ENCODE measurements around the gene PPP1R9A. TPM values are rescaled to one million over a fixed set of nuclear protein-coding genes. Genes with fewer than 3 reads are reported as not detected.

PPP1R9A gene
- total and polyA plus RNA-seq, 7 donors, result 1.8 to 51.3 (median 43.5) TPM

GRCh38 chr7:95199779-95200558, 292.6 kb downstream of the PPP1R9A start:
- Histone ChIP-seq H3K4me3 (no peak overlapping the region), H3K36me3 (no peaks in the 10 kb centered on the region), H3K4me1 (no peaks in the 10 kb centered on the region), H3K9me3 (no peaks in the 10 kb centered on the region), H3K27me3 (no peaks in the 10 kb centered on the region), H3K27ac (no peak overlapping the region)
- intact Hi-C loops (cut with DNase I), result loop anchor here (2.0 to 5.0 kb wide), 3 partner anchors 293 to 751 kb away; partner anchors contain the start of genes PPP1R9A and SGCE
- TF ChIP-seq POLR2AphosphoS5 (IDR thresholded peaks at IDR 0.05) (peak in 1 of 4 donors; percentile 8), CTCF (IDR thresholded peaks at IDR 0.05) (peak; percentile 48 to 66 (median 62)), POLR2A (IDR thresholded peaks at IDR 0.05) (no peak), EP300 (IDR thresholded peaks at IDR 0.05) (no peak)
- WGBS, 2 donors, result 75 to 76% methylated on average over 3 of the region's 3 CpGs
- DNase-seq, result peak; percentile 64

- H3K4me1 ChIP-seq, result peaks cover 0 to 4% (median 0%) of the 10 kb centered on the region in 4 donors
- 94 to 98% methylated on average over 1 of the region's 1 CpG for WGBS, 2 donors
- intact Hi-C loops (cut with DNase I), result loop anchor here (2.0 kb wide), 1 partner anchor 752 kb away; no protein-coding TSS in a partner anchor
These were observed 293.3 kb downstream of the PPP1R9A start for GRCh38 chr7:95200741-95201140.

GRCh38 chr7:95201727-95202126, 294.3 kb downstream of the PPP1R9A start:
- Histone ChIP-seq H3K27ac (no peak overlapping the region), H3K9me3 (no peaks in the 10 kb centered on the region), H3K4me3 (no peak overlapping the region), H3K36me3 (no peaks in the 10 kb centered on the region), H3K27me3 (no peaks in the 10 kb centered on the region), H3K4me1 (peaks cover 0 to 7% (median 0%) of the 10 kb centered on the region in 4 donors)
- intact Hi-C loops (cut with DNase I), result loop anchor here (2.0 kb wide), 1 partner anchor 753 kb away; no protein-coding TSS in a partner anchor
- TF ChIP-seq CTCF (IDR thresholded peaks at IDR 0.05) (no peak), POLR2AphosphoS5 (IDR thresholded peaks at IDR 0.05) (no peak), POLR2A (IDR thresholded peaks at IDR 0.05) (no peak), EP300 (IDR thresholded peaks at IDR 0.05) (no peak)
- no peak for DNase-seq

More at GRCh38 chr7:95200741-95201140, 293.3 kb downstream of the PPP1R9A start:
- H3K4me3 ChIP-seq, result no peak overlapping the region
- H3K9me3 ChIP-seq, result no peaks in the 10 kb centered on the region
- H3K27me3 ChIP-seq, result no peaks in the 10 kb centered on the region
- no peak for DNase-seq
- H3K36me3 ChIP-seq, result no peaks in the 10 kb centered on the region
- no peak overlapping the region for H3K27ac ChIP-seq
- TF ChIP-seq POLR2A (IDR thresholded peaks at IDR 0.05) (no peak), EP300 (IDR thresholded peaks at IDR 0.05) (no peak), POLR2AphosphoS5 (IDR thresholded peaks at IDR 0.05) (no peak), CTCF (IDR thresholded peaks at IDR 0.05) (no peak)

GRCh38 chr7:95204618-95205017, 297.2 kb downstream of the PPP1R9A start:
- Histone ChIP-seq H3K27ac (no peak overlapping the region), H3K27me3 (no peaks in the 10 kb centered on the region), H3K9me3 (no peaks in the 10 kb centered on the region), H3K4me3 (no peak overlapping the region), H3K36me3 (no peaks in the 10 kb centered on the region), H3K4me1 (peaks cover 0 to 7% (median 0%) of the 10 kb centered on the region in 4 donors)
- DNase-seq, result no peak
- WGBS, 2 donors, result 93 to 94% methylated on average over 6 of the region's 6 CpGs
- intact Hi-C loops (cut with DNase I), result loop anchor here (5.0 kb wide), 1 partner anchor 273 kb away; no protein-coding TSS in a partner anchor
- no peak for TF ChIP-seq POLR2AphosphoS5 (IDR thresholded peaks at IDR 0.05)
- TF ChIP-seq CTCF (IDR thresholded peaks at IDR 0.05), result no peak
- TF ChIP-seq EP300 (IDR thresholded peaks at IDR 0.05), result no peak
- TF ChIP-seq POLR2A (IDR thresholded peaks at IDR 0.05), result no peak

Measured in sigmoid colon (tissue), 7 donors.